Fibroblast of the conjunctiva (primary cell): ENCODE results near the gene GPR55.
"Not testable (repeated sequence)": the region's sequence is repeated elsewhere in the genome, so short reads cannot be mapped to it uniquely, and the experiment has no call there.

Experiments used
- DNase-seq: peaks from one replicate; pipeline ENCODE4 v3.0.0-alpha.2; 2010; ENCODE audit warnings: low read depth

Gene GPR55

GRCh38 chr2:230924470-230925341, at the start of gene GPR55:
Gene GPR55, minus strand, starts transcription at chr2:230925242. Its CDS starts 14,280 bp downstream, at chr2:230910962.
- DNase-seq, result no peak

- no peak for DNase-seq
These were observed 49.3 kb upstream of the GPR55 start for GRCh38 chr2:230974096-230974913.

- DNase-seq, result no peak
These were observed 47.0 kb upstream of the GPR55 start for GRCh38 chr2:230972046-230972445.

GRCh38 chr2:230969659-230970015, 44.6 kb upstream of the GPR55 start:
- DNase-seq, result no peak

GRCh38 chr2:230968921-230969658, 44.0 kb upstream of the GPR55 start:
- no peak for DNase-seq

GRCh38 chr2:230968314-230968713, 43.3 kb upstream of the GPR55 start:
- not testable (repeated sequence) for DNase-seq

GRCh38 chr2:230967113-230967512, 42.1 kb upstream of the GPR55 start:
- DNase-seq, result no peak

GRCh38 chr2:230964136-230964730, 39.2 kb upstream of the GPR55 start:
- DNase-seq, result no peak

GRCh38 chr2:230961091-230961491, 36.0 kb upstream of the GPR55 start:
- no peak for DNase-seq

GRCh38 chr2:230960026-230960425, 35.0 kb upstream of the GPR55 start:
- no peak for DNase-seq

GRCh38 chr2:230958820-230959756, 34.0 kb upstream of the GPR55 start:
- DNase-seq, result no peak

GRCh38 chr2:230957756-230958391, 32.8 kb upstream of the GPR55 start:
- no peak for DNase-seq

- DNase-seq, result peak; percentile 6
These were observed 32.0 kb upstream of the GPR55 start for GRCh38 chr2:230956827-230957755.

- DNase-seq, result no peak
These were observed 30.2 kb upstream of the GPR55 start for GRCh38 chr2:230955163-230955737.

- no peak for DNase-seq
These were observed 29.7 kb upstream of the GPR55 start for GRCh38 chr2:230954746-230955145.

GRCh38 chr2:230953845-230954244, 28.8 kb upstream of the GPR55 start:
- DNase-seq, result no peak

- DNase-seq, result no peak
These were observed 27.3 kb upstream of the GPR55 start for GRCh38 chr2:230952226-230952956.

GRCh38 chr2:230951396-230951795, 26.4 kb upstream of the GPR55 start:
- DNase-seq, result no peak
